ENCODE measurements around the gene CEP295NL. TPM values are rescaled to one million over a fixed set of nuclear protein-coding genes. Genes with fewer than 3 reads are reported as not detected.

CEP295NL gene
- total RNA-seq, 1 experiment from 2014 or later, result 0.66 TPM

- H4K91ac ChIP-seq (ENCODE audit: insufficient read length, low read depth, low read length), result no peak overlapping the region
- no peak overlapping the region for H3K9ac ChIP-seq (ENCODE audit: extremely low read depth, insufficient read length, low read length)
- no peak overlapping the region for H3K18ac ChIP-seq (ENCODE audit: insufficient read length, low read depth, low read length)
- H4K5ac ChIP-seq (ENCODE audit: insufficient read length, low read depth, low read length), result no peak overlapping the region
- no peak overlapping the region for H3T11ph ChIP-seq (ENCODE audit: low read length)
- H3K4me3 Mint-ChIP-seq, result no peak overlapping the region
- no peak for DNase-seq
- no peaks in the 10 kb centered on the region for H4K20me1 ChIP-seq (ENCODE audit: control insufficient read depth, insufficient read depth, insufficient read length)
- no peak overlapping the region for H3K27ac Mint-ChIP-seq
- no peak overlapping the region for H3K27ac ChIP-seq (ENCODE audit: insufficient read length, low read depth, low read length)
- no peak overlapping the region for H3K4ac ChIP-seq (ENCODE audit: low read depth, low read length)
- no peaks in the 10 kb centered on the region for H3K9me3 Mint-ChIP-seq
- H3K36me3 Mint-ChIP-seq (ENCODE audit: insufficient read depth in 1 of 3, low read depth in 3 of 3), result peaks cover 0 to 21% (median 10%) of the 10 kb centered on the region in 3 experiments; a peak in 5 of 7 replicates
- H2BK120ac ChIP-seq (ENCODE audit: low read depth, low read length, poor library complexity, severe bottlenecking), result no peak overlapping the region
- no peak overlapping the region for H2BK12ac ChIP-seq (ENCODE audit: insufficient read length, low read depth, low read length)
- H3K79me2 ChIP-seq (ENCODE audit: insufficient read depth, low read length), result no peaks in the 10 kb centered on the region
- H3K4me1 ChIP-seq (ENCODE audit: insufficient read depth, low read length), result no peaks in the 10 kb centered on the region; the same call in 1 of the 2 replicates
- H3K23ac ChIP-seq (ENCODE audit: insufficient read length, low read depth, low read length), result no peak overlapping the region
- no peak overlapping the region for H2BK20ac ChIP-seq (ENCODE audit: low read depth, low read length, poor library complexity, severe bottlenecking)
- no peak for TF ChIP-seq CTCF (conservative IDR thresholded peaks at IDR 0.05)
- H3K27me3 Mint-ChIP-seq (ENCODE audit: low read depth), result no peaks in the 10 kb centered on the region
- no peak overlapping the region for H3K56ac ChIP-seq (ENCODE audit: insufficient read length, low read depth, low read length)
- H3K4me1 Mint-ChIP-seq, result no peaks in the 10 kb centered on the region
- H3K14ac ChIP-seq (ENCODE audit: insufficient read depth, low read length), result no peak overlapping the region
- H3K4me2 ChIP-seq (ENCODE audit: insufficient read depth, insufficient read length, low read length), result no peak overlapping the region
- no peaks in the 10 kb centered on the region for H3K27me3 ChIP-seq (ENCODE audit: insufficient read depth, low read length)
- no peak overlapping the region for H2BK5ac ChIP-seq (ENCODE audit: insufficient read length, low read length)
- no peak overlapping the region for H2BK15ac ChIP-seq (ENCODE audit: low read depth, low read length)
- H3K9me3 ChIP-seq (ENCODE audit: control insufficient read depth, low read depth, low read length), result no peaks in the 10 kb centered on the region
- no peaks in the 10 kb centered on the region for H3K79me1 ChIP-seq (ENCODE audit: insufficient read depth, low read depth, low read length, poor library complexity, severe bottlenecking)
- no peak overlapping the region for H2AFZ ChIP-seq (ENCODE audit: low read length)
- no peak overlapping the region for H2AK5ac ChIP-seq (ENCODE audit: insufficient read length, low read length)
- WGBS (ENCODE audit: extremely low coverage, insufficient read length, low lambda C conversion rate), result no CpG with 5 or more reads among the region's 4 CpGs
- no peak overlapping the region for H4K8ac ChIP-seq (replicated peaks; ENCODE audit: insufficient read length, low read depth, low read length)
- H3K23me2 ChIP-seq (ENCODE audit: insufficient read length, low read depth, low read length, poor library complexity, severe bottlenecking), result no peaks in the 10 kb centered on the region
Measured at GRCh38 chr17:78859051-78859450, 44.0 kb downstream of the CEP295NL start.

Measured in H9 (cell line).